Loucy (cell line): Measurements from ENCODE around the gene ATP5F1C.

Experiments
- CTCF ChIP-seq: fragments of 200-600 bp; sonication (generic); conservative IDR thresholded peaks from 2 replicates; pipeline ENCODE4 v1.5.1; 2014; ENCODE audit warnings: mild to moderate bottlenecking, antibody characterized with exemption, low read length
- EZH2phosphoT487 ChIP-seq: fragments of 200-600 bp; IDR thresholded peaks from 2 replicates; pipeline ENCODE4 v1.6.1; 2018; ENCODE audit warnings: antibody characterized with exemption, mild to moderate bottlenecking, moderate library complexity, borderline replicate concordance

GRCh38 chr10:7813481-7813880, 25.5 kb downstream of the ATP5F1C start:
- peak; percentile 21; the same call in 1 of the 2 replicates for TF ChIP-seq CTCF
- TF ChIP-seq EZH2phosphoT487: no peak
